ENCODE data around the gene KDM2A. TPM values are rescaled to one million over a fixed set of nuclear protein-coding genes. Genes with fewer than 3 reads are reported as not detected.

Gene KDM2A
- total RNA-seq, 1 donor from 2014 or later: 71.0 TPM

DNA sequence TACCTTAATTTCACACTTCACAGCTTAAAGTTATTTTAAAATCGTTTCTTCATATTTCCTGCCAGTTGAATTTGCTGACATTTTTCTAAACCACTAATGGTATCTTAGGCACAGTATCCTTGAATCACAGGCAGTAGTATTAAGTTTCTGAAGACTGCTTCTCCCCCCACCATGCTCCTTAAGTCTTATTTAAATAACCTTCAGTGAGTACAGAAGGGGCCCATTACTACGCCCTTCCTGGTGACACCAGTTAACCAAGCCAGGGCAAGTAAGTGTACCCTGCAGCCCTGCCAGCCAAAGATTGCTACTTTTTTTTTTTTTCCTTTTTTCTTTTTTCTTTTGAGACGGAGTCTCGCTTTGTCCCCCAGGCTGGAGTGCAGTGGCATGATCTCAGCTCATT is 19.9 kb downstream of the KDM2A start:
- DNase-seq: no peak
- Mint-ChIP-seq H3K36me3 (ENCODE audit: unreplicated experiment) (peaks cover 8% of the 10 kb centered on the region), H3K27ac (ENCODE audit: unreplicated experiment) (no peak overlapping the region), H3K9me3 (ENCODE audit: unreplicated experiment) (peaks cover 2% of the 10 kb centered on the region), H3K27me3 (ENCODE audit: unreplicated experiment) (no peaks in the 10 kb centered on the region), H3K4me1 (ENCODE audit: low read depth, unreplicated experiment) (no peaks in the 10 kb centered on the region), H3K4me3 (ENCODE audit: unreplicated experiment) (no peak overlapping the region)
- TF ChIP-seq, protein P1, sequence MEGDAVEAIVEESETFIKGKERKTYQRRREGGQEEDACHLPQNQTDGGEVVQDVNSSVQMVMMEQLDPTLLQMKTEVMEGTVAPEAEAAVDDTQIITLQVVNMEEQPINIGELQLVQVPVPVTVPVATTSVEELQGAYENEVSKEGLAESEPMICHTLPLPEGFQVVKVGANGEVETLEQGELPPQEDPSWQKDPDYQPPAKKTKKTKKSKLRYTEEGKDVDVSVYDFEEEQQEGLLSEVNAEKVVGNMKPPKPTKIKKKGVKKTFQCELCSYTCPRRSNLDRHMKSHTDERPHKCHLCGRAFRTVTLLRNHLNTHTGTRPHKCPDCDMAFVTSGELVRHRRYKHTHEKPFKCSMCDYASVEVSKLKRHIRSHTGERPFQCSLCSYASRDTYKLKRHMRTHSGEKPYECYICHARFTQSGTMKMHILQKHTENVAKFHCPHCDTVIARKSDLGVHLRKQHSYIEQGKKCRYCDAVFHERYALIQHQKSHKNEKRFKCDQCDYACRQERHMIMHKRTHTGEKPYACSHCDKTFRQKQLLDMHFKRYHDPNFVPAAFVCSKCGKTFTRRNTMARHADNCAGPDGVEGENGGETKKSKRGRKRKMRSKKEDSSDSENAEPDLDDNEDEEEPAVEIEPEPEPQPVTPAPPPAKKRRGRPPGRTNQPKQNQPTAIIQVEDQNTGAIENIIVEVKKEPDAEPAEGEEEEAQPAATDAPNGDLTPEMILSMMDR (IDR thresholded peaks at IDR 0.05; ENCODE audit: partially characterized antibody, unreplicated experiment): no peak

DNA sequence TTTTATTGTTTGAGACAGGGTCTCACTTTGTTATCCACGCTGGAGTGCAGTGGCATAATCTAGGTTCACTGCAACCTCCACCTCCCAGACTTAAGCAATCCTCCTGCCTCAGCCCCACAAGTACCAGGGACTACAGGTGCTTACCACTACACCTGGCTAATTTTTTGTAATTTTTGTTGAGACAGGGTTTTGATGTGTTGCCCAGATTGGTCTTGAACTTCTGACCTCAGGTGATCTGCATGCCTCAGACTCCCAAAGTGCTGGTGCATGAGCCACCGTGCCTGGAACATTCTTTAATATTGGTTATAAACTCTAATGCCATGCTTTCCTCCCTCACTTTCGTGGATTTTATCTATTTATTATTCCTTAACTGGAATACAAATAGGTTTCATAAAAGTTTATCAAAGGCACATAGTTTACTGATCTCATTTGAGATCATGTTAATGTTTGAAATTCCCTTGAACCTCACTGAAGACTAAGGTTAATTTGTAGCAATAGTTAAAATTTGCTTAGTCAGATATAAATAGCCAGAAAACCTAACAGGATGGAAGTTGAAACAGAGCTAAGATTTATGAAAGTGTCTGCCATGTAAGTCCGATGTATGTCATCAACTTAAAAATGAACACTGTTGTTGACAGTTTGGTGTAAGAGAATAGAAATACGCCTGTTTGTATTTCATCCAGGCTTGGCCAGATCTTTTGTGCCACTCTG is 27.6 kb downstream of the KDM2A start:
- no peaks in the 10 kb centered on the region for H3K36me3 Mint-ChIP-seq (ENCODE audit: unreplicated experiment)
- H3K4me1 Mint-ChIP-seq (ENCODE audit: low read depth, unreplicated experiment): peaks cover 2% of the 10 kb centered on the region
- H3K9me3 Mint-ChIP-seq (ENCODE audit: unreplicated experiment): peaks cover 3% of the 10 kb centered on the region
- H3K4me3 Mint-ChIP-seq (ENCODE audit: unreplicated experiment): no peak overlapping the region
- no peak for DNase-seq
- TF ChIP-seq, protein P1 (IDR thresholded peaks at IDR 0.05; ENCODE audit: partially characterized antibody, unreplicated experiment): no peak
- H3K27ac Mint-ChIP-seq (ENCODE audit: unreplicated experiment): no peak overlapping the region
- H3K27me3 Mint-ChIP-seq (ENCODE audit: unreplicated experiment): peaks cover 2% of the 10 kb centered on the region

DNA sequence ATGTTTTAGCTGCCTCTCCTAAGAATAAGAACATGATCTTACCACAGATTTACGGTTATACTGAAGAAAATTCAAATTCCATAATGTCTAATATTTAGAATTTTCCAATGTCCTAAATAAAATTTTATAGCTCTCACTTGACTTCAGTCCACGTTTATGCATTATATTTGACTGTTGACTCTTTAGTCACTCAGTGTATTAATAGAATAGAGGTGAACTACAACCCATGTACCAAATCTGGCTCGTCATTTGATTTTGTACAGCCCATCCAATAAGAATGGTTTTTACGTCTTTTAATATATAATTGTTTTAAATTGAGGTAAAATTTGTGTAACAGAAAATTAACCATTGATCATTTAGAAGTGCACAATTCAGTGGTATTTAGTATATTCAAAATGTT is 34.9 kb downstream of the KDM2A start:
- no peak overlapping the region for H3K27ac Mint-ChIP-seq (ENCODE audit: unreplicated experiment)
- no peaks in the 10 kb centered on the region for H3K4me1 Mint-ChIP-seq (ENCODE audit: low read depth, unreplicated experiment)
- DNase-seq: no peak
- no peaks in the 10 kb centered on the region for H3K27me3 Mint-ChIP-seq (ENCODE audit: unreplicated experiment)
- H3K36me3 Mint-ChIP-seq (ENCODE audit: unreplicated experiment): no peaks in the 10 kb centered on the region
- H3K4me3 Mint-ChIP-seq (ENCODE audit: unreplicated experiment): no peak overlapping the region
- peaks cover 2% of the 10 kb centered on the region for H3K9me3 Mint-ChIP-seq (ENCODE audit: unreplicated experiment)
- TF ChIP-seq, protein P1 (IDR thresholded peaks at IDR 0.05; ENCODE audit: partially characterized antibody, unreplicated experiment): no peak

DNA sequence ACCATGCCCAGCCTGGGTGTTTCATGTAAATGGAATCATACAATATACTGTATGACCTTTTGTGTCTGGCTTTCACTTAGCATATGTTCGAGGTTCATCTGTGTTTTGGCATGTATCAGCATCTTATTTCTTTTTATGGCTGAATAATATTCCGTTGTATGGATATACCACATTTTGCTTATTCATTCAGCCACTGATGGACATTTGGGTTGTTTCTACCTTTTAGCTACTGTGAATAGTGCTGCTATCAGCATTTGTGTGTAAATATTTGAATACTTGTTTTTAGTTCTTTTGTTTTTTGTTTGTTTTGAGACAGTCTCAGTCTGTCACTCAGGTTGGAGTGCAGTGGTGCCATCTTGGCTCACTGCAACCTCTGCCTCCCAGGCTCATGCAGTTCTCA is 35.7 kb downstream of the KDM2A start:
- Mint-ChIP-seq H3K27me3 (ENCODE audit: unreplicated experiment) (no peaks in the 10 kb centered on the region), H3K27ac (ENCODE audit: unreplicated experiment) (no peak overlapping the region), H3K4me1 (ENCODE audit: low read depth, unreplicated experiment) (peaks cover 6% of the 10 kb centered on the region), H3K36me3 (ENCODE audit: unreplicated experiment) (no peaks in the 10 kb centered on the region), H3K9me3 (ENCODE audit: unreplicated experiment) (peaks cover 2% of the 10 kb centered on the region), H3K4me3 (ENCODE audit: unreplicated experiment) (no peak overlapping the region)
- DNase-seq: no peak
- TF ChIP-seq, protein P1 (IDR thresholded peaks at IDR 0.05; ENCODE audit: partially characterized antibody, unreplicated experiment): no peak

DNA sequence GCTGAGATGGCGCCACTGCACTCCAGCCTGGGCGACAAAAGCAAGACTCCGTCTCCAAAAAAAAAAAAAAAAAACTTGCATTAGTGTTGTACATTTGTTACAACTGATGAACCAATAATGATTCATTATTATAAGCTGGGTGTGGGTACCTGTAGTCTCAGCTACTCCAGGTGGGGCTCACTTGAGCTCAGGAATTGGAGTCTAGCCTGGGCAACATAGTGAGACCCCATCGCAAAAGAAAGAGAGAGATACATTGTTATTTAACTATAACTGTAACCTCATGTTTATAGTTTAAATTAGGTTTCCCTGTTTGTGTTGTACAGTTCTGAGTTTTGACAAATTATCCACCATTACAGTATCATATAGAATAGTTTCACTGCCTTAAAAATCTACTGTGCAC is 38.6 kb downstream of the KDM2A start:
- DNase-seq: no peak
- H3K36me3 Mint-ChIP-seq (ENCODE audit: unreplicated experiment): no peaks in the 10 kb centered on the region
- H3K4me1 Mint-ChIP-seq (ENCODE audit: low read depth, unreplicated experiment): peaks cover 14% of the 10 kb centered on the region
- H3K27me3 Mint-ChIP-seq (ENCODE audit: unreplicated experiment): no peaks in the 10 kb centered on the region
- no peak overlapping the region for H3K27ac Mint-ChIP-seq (ENCODE audit: unreplicated experiment)
- TF ChIP-seq, protein P1 (IDR thresholded peaks at IDR 0.05; ENCODE audit: partially characterized antibody, unreplicated experiment): no peak
- no peaks in the 10 kb centered on the region for H3K9me3 Mint-ChIP-seq (ENCODE audit: unreplicated experiment)
- no peak overlapping the region for H3K4me3 Mint-ChIP-seq (ENCODE audit: unreplicated experiment)
